GM03348 (cell line): Measurements from ENCODE around the gene TGFA.
A peak's percentile ranks its signal among the peaks of the same experiment; 100 is the strongest.
"Not testable (repeated sequence)": the region's sequence is repeated elsewhere in the genome, so short reads cannot be mapped to it uniquely, and the experiment has no call there.

ENCODE experiments used
- DNase-seq: peaks from one replicate; pipeline ENCODE4 v3.0.0; 2012; ENCODE audit warnings: low spot score

TGFA gene

GRCh38 chr2:70498054-70498453 is 55.6 kb downstream of the TGFA start:
- no peak for DNase-seq

GRCh38 chr2:70496819-70497218 is 56.8 kb downstream of the TGFA start:
- peak; percentile 43 for DNase-seq

- no peak for DNase-seq
Observed at GRCh38 chr2:70494293-70494886, 59.2 kb downstream of the TGFA start.

GRCh38 chr2:70490381-70490780 is 63.2 kb downstream of the TGFA start:
- DNase-seq = no peak

- no peak for DNase-seq
Observed at GRCh38 chr2:70489165-70489564, 64.5 kb downstream of the TGFA start.

GRCh38 chr2:70484086-70484485 is 69.5 kb downstream of the TGFA start:
- DNase-seq = no peak

GRCh38 chr2:70482401-70482800 is 71.2 kb downstream of the TGFA start:
- no peak for DNase-seq

- DNase-seq = no peak
Observed at GRCh38 chr2:70480468-70480867, 73.2 kb downstream of the TGFA start.

GRCh38 chr2:70479816-70480215 is 73.8 kb downstream of the TGFA start:
- no peak for DNase-seq

- no peak for DNase-seq
Observed at GRCh38 chr2:70477441-70477844, 76.2 kb downstream of the TGFA start.

GRCh38 chr2:70475266-70475665 is 78.4 kb downstream of the TGFA start:
- no peak for DNase-seq

GRCh38 chr2:70474256-70474848 is 79.3 kb downstream of the TGFA start:
- no peak for DNase-seq

- no peak for DNase-seq
Observed at GRCh38 chr2:70473101-70473722, 80.4 kb downstream of the TGFA start.

GRCh38 chr2:70472221-70472890 is 81.3 kb downstream of the TGFA start:
- DNase-seq = peak; percentile 19

- DNase-seq = no peak
Observed at GRCh38 chr2:70471129-70471528, 82.5 kb downstream of the TGFA start.

- no peak for DNase-seq
Observed at GRCh38 chr2:70469961-70470360, 83.7 kb downstream of the TGFA start.

- no peak for DNase-seq
Observed at GRCh38 chr2:70469435-70469834, 84.2 kb downstream of the TGFA start.

GRCh38 chr2:70468878-70469277 is 84.7 kb downstream of the TGFA start:
- DNase-seq = no peak

- no peak for DNase-seq
Observed at GRCh38 chr2:70467831-70468779, 85.5 kb downstream of the TGFA start.

GRCh38 chr2:70467237-70467636 is 86.4 kb downstream of the TGFA start:
- DNase-seq = no peak

- not testable (repeated sequence) for DNase-seq
Observed at GRCh38 chr2:70466647-70467046, 87.0 kb downstream of the TGFA start.

GRCh38 chr2:70463997-70464396 is 89.6 kb downstream of the TGFA start:
- DNase-seq = no peak
